HG02970 (cell line): ENCODE measurements around the gene CRIP2.

Experiments used
- ATAC-seq: cut with Tn5 transposase; IDR thresholded peaks from one replicate; pipeline ENCODE4 v1.9.1; 2021; ENCODE audit warnings: mild to moderate bottlenecking, moderate library complexity, moderate number of reproducible peaks; ENCODE audit not compliant: unreplicated experiment, low FRiP score

CRIP2 gene

GRCh38 chr14:105519946-105520698 lies 45.5 kb downstream of the CRIP2 start:
- ATAC-seq = no peak

- no peak for ATAC-seq
Measured at GRCh38 chr14:105525326-105525725, 50.7 kb downstream of the CRIP2 start.

GRCh38 chr14:105525861-105526775 lies 51.5 kb downstream of the CRIP2 start, which contains the start of gene TMEM121:
Gene TMEM121 (plus strand): TSS chr14:105526583. CDS start chr14:105528835, 2,252 bp downstream.
- no peak for ATAC-seq

GRCh38 chr14:105526776-105527380 lies 52.3 kb downstream of the CRIP2 start:
- no peak for ATAC-seq

GRCh38 chr14:105527381-105527825 lies 52.8 kb downstream of the CRIP2 start:
- no peak for ATAC-seq

- ATAC-seq = no peak
Measured at GRCh38 chr14:105527826-105528585, 53.4 kb downstream of the CRIP2 start.

- ATAC-seq = no peak
Measured at GRCh38 chr14:105528586-105529318, 54.1 kb downstream of the CRIP2 start.

- ATAC-seq = no peak
Measured at GRCh38 chr14:105529319-105529568, 54.6 kb downstream of the CRIP2 start.
